ENCODE measurements around the gene EMD.

- no peak for TF ChIP-seq POLR2AphosphoS5 (IDR thresholded peaks at IDR 0.05; ENCODE audit: low read depth, low read length)
- TF ChIP-seq TAF1 (IDR thresholded peaks at IDR 0.05; ENCODE audit: borderline replicate concordance, low read depth, low read length), result no peak
Observed at GRCh38 chrX:154375156-154375504, 4.0 kb upstream of the EMD start.

Measured in GM12892 (cell line).